NCI-H146 (cell line): ENCODE results near the gene PSMD10.

Experiments used
- DNase-seq: peaks from one replicate; lab custom pipeline; 2025; lab: John Stamatoyannopoulos, UW

The PSMD10 gene, protein sequence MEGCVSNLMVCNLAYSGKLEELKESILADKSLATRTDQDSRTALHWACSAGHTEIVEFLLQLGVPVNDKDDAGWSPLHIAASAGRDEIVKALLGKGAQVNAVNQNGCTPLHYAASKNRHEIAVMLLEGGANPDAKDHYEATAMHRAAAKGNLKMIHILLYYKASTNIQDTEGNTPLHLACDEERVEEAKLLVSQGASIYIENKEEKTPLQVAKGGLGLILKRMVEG

GRCh38 chrX:108091264-108091877, at the start of gene PSMD10, which contains the start of gene ATG4A:
PSMD10 (minus strand) TSS chrX:108091542; CDS start chrX:108091520, 22 bp downstream.
ATG4A (plus strand) TSS chrX:108091778; CDS start chrX:108091827, 49 bp downstream.
- DNase-seq: peak; percentile 95

- DNase-seq: peak; percentile 11
These were observed 47.7 kb upstream of the PSMD10 start for GRCh38 chrX:108138814-108139702.

DNA sequence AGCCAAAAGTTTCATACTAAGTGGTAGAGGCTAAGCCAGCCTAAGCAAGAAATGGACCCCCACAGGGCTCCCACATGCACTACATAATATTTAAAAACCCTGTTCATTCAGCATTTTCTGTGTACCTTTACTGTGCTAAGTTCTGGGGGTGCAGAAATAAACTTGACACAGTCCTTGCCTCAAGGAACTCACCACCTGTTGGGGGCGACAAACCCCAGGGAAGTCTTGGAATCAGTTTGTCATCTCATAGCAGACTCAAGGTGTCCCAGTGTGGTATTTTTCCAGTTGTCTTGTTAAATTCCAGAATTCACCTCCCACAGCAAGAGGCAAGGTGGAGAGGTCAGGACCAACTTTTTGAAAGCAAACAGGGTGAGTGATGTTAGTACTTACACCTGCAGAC, 43.4 kb upstream of the PSMD10 start:
- no peak for DNase-seq

GRCh38 chrX:108132876-108133275, 41.5 kb upstream of the PSMD10 start:
- no peak for DNase-seq

GRCh38 chrX:108132034-108132433, 40.7 kb upstream of the PSMD10 start:
- DNase-seq: no peak

DNA sequence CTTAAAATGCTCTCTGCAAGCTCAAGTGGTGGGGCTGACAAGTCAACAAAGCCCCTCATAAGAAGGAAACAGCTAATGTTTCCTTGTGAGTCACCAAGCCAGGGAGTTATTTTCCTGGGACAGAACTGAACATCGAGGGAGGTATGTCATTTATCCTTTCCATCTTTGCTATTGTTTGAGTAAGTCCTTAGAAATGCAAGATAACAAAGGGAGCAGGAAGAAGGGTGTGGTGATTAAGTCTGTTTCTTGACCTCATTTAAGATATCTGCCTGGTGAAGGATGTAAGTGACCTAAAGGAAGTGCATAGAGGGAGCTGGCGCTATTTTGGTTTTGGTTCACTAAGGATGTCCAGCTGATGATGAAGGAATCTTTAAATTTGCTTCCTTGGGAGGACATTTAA, 40.1 kb upstream of the PSMD10 start:
- no peak for DNase-seq

GRCh38 chrX:108130889-108131288, 39.5 kb upstream of the PSMD10 start:
- no peak for DNase-seq

DNA sequence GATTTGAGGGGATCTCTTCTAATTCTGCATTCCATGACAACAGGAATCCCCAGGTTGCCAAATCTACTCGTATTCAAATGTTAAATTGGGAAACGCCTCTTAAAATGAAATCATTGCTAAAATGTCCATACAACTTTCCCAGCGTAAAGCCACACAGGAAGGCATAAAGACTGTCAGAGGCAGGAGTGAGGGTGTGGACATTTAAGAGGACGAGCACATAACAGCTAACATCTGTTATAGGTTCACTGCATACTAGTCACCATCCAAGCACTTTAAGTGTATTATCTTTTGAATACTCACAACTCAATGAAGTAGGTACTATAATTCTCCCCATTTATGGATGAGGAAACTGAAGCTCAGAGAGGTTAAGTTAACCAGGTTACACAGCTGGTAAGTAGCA, 35.8 kb upstream of the PSMD10 start:
- DNase-seq: no peak

GRCh38 chrX:108126661-108127060, 35.3 kb upstream of the PSMD10 start:
- DNase-seq: no peak

- DNase-seq: no peak
These were observed 32.4 kb upstream of the PSMD10 start for GRCh38 chrX:108123591-108124366.

DNA sequence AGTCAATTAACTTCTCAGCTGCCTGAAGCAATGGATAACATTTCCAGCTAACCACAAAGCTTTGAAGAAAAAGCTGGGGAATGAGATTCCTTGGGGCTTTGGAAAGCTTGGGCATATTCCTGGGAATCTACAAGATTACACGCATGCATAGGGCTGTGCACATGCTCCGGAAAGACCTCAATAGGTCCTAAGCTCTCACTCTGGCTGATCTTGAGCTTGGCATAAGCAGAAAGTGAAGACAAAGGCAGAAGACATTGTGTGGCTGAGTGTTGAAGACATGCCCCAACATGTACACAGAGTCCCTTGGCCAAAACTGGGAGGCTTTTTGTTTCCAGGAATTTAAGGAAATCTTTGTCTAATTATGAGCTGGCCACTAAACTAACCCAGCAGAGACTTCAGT, 31.4 kb upstream of the PSMD10 start:
- no peak for DNase-seq

GRCh38 chrX:108121291-108121690, 29.9 kb upstream of the PSMD10 start:
- DNase-seq: no peak

DNA sequence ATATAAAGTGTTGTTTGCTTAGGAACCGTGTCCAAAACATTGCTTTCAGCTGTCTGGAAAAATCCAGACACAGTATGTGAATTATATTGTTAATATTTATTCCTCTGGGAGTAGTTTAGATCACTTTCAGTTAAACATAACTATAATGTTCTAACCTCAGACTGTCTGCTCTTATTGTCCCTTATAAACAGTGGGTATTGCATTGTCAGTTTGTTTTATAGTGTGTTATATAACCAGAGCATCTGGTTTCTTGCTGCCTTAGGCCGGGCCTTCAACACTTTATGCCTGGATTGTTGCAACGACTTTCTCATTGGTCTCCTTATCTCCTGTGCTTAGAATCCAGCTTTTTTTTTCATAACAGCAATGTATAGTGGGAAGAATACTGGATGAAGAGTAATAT, 26.6 kb upstream of the PSMD10 start:
- DNase-seq: no peak

DNA sequence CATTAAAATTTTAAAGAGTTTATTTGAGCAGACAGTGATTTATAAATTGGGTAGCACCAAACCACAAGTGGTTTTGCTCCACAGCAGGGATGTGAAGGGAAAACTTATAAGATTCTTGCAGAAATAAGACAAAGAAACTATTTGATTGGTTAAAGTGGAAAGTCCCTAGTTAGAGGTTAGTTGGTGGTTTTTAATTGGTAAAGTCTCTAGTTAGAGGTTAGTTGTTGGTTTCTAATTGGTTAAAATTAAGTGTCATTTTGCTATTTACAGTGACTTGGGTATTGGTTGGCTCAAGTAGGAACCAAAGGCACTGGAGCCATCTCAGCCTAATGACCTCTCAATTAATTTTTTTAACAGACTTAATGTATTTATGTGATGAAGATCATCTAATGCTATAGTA, 23.2 kb upstream of the PSMD10 start:
- no peak for DNase-seq

DNA sequence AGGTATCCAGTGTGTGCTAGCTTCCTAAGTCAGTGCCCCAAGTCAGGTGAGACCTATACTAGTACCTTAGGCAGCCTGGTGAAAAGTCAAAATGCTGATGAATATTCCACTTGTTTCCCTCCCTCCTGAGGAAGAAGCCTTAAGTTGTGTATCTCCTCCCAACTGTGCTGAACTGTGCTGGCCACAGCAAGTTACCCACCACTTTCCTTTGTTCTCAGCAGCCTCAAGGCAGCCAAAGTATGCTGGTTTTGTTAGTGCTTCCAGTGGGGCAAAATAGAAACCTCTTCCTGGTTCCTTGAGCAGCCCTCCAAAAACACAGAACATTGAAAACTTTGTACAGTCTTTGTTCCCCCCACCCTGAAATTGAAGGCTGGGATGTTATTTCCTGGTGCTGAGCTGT, 14.1 kb upstream of the PSMD10 start:
- DNase-seq: no peak

GRCh38 chrX:108097380-108097779, 6.0 kb upstream of the PSMD10 start:
- DNase-seq: no peak

DNA sequence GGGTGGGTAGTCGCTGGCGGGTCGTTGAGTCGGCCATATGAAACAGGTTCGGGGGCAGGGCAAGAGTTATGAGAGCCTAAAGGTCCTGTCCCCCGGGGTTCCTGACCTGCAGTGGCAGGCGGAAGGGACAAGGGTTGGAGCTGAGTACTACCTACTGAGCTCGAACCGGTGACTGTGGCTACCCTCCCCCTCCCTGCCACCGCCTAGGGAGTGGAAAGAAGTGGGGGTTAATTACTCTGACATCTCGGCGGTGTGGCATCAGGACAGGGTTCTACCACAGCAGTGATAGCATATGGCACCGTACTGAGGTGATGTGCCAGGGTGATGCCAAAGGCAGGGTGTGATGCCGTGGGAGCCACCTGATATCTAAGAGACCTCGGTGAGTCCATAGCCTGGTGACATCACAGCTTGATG, 543 bp upstream of the PSMD10 start:
- DNase-seq: no peak

DNA sequence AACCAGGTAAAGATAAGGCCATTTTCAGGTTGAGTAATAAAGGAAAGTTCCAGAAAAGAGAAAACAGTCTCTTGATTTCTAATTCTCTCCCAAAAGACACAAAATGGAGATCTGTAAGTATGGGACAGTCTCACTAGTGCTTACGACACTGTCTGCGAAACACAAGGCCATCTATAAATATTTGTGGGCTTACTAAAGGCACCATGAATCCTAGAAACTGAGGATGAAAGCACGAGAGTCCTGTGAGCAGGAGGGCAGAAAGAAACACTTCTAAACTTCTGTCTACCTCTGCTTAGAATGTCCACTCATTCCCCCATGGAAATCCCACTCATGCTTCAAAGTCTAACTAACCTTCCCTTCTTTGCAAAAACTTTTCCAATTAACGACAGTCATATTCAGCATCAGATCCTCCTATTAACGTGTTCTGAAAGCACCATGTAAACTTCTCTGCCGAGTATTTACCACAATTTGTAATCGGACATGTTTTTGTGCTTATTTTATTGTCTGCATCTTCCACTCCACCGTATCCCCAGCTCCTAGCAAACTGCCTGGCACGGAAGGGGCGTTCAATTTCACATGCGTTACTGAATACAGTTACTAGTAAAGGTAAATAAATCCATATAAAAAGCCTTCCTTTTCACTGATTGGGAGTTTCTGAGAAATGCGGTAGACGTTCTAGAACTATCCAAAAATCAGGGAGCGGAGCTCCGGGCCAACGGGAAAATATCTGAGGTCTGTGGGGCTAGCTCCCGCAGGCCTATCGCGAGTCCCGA, 665 bp downstream of the PSMD10 start:
- DNase-seq: no peak

- no peak for DNase-seq
These were observed 2.8 kb downstream of the PSMD10 start for GRCh38 chrX:108088511-108088910.

DNA sequence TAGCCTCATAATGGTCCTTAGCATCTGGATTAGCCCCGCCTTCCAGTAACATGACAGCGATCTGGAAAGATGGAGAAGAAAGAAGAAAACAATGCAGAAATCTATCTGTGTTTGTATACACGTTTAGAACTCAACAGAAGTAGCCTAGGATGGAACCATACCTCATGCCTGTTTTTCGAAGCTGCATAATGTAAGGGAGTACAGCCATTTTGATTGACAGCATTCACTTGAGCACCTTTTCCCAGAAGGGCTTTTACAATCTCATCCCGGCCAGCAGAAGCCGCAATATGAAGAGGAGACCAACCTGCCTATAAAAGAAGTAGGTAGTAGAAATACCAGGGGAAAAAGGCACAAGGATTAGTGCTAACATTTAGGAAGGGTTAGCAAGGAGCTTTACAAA, 3.5 kb downstream of the PSMD10 start:
- DNase-seq: no peak

DNA sequence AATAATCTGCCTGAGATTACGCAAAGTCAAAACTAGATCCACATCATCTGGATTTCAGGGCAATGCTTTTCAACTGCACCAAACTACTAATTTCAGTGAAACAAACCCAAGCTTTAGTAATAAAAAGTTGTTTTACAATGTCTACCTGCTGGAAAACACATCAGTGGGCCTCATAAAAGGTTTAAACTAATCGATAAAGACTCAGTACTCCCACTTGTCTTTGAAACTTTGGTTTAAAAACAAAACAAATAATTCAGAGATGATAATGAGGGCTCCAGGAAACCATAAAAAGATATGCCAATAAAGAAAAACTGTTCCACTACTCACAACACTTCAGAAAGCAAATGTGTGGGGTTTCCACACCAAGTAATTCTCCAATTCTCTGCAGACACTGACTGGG, 10.2 kb downstream of the PSMD10 start:
- no peak for DNase-seq
